Keratinocyte (primary cell): ENCODE measurements around the gene S100B.

Source experiments
- EZH2 ChIP-seq: IDR thresholded peaks from one replicate; pipeline ENCODE4 v1.6.1; 2012; ENCODE audit warnings: inconsistent platforms, mild to moderate bottlenecking, low read length, moderate library complexity
- TF ChIP-seq, protein P1 (sequence below), 3 experiments: IDR thresholded peaks in 1 of 3; conservative IDR thresholded peaks in 1 of 3; optimal IDR thresholded peaks in 1 of 3; 2 replicates in 2 of 3; 3 replicates in 1 of 3; pipeline versions ENCODE3 to v1.5.1; 2011; ENCODE audit warnings: low read length in 3 of 3, mild to moderate bottlenecking in 3 of 3, moderate library complexity in 2 of 3, control low read depth in 1 of 3, inconsistent platforms in 1 of 3; ENCODE audit not compliant: insufficient read depth in 2 of 3; ENCODE audit errors: extremely low read depth in 1 of 3

GRCh38 chr21:46620846-46621245, 16.0 kb upstream of the S100B start:
- TF ChIP-seq, protein P1, sequence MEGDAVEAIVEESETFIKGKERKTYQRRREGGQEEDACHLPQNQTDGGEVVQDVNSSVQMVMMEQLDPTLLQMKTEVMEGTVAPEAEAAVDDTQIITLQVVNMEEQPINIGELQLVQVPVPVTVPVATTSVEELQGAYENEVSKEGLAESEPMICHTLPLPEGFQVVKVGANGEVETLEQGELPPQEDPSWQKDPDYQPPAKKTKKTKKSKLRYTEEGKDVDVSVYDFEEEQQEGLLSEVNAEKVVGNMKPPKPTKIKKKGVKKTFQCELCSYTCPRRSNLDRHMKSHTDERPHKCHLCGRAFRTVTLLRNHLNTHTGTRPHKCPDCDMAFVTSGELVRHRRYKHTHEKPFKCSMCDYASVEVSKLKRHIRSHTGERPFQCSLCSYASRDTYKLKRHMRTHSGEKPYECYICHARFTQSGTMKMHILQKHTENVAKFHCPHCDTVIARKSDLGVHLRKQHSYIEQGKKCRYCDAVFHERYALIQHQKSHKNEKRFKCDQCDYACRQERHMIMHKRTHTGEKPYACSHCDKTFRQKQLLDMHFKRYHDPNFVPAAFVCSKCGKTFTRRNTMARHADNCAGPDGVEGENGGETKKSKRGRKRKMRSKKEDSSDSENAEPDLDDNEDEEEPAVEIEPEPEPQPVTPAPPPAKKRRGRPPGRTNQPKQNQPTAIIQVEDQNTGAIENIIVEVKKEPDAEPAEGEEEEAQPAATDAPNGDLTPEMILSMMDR (optimal IDR thresholded peaks at IDR 0.05 in 1 of 3, IDR thresholded peaks at IDR 0.05 in 1 of 3, conservative IDR thresholded peaks at IDR 0.05 in 1 of 3; ENCODE audit: extremely low read depth in 1 of 3, insufficient read depth in 2 of 3, low read length in 3 of 3) = no peak
- no peak for TF ChIP-seq EZH2
